GM18870 (cell line): ENCODE results near the gene KCNA3.

Source experiments
- ATAC-seq: cut with Tn5 transposase; IDR thresholded peaks from one replicate; pipeline ENCODE4 v1.9.1; 2021; ENCODE audit warnings: moderate library complexity; ENCODE audit not compliant: unreplicated experiment

The KCNA3 gene

GRCh38 chr1:110639724-110640386 is 34.9 kb downstream of the KCNA3 start:
- no peak for ATAC-seq

GRCh38 chr1:110638556-110638955 is 36.2 kb downstream of the KCNA3 start:
- no peak for ATAC-seq

GRCh38 chr1:110638058-110638457 is 36.7 kb downstream of the KCNA3 start:
- no peak for ATAC-seq

- ATAC-seq = no peak
These were observed 37.3 kb downstream of the KCNA3 start for GRCh38 chr1:110637475-110637874.

DNA sequence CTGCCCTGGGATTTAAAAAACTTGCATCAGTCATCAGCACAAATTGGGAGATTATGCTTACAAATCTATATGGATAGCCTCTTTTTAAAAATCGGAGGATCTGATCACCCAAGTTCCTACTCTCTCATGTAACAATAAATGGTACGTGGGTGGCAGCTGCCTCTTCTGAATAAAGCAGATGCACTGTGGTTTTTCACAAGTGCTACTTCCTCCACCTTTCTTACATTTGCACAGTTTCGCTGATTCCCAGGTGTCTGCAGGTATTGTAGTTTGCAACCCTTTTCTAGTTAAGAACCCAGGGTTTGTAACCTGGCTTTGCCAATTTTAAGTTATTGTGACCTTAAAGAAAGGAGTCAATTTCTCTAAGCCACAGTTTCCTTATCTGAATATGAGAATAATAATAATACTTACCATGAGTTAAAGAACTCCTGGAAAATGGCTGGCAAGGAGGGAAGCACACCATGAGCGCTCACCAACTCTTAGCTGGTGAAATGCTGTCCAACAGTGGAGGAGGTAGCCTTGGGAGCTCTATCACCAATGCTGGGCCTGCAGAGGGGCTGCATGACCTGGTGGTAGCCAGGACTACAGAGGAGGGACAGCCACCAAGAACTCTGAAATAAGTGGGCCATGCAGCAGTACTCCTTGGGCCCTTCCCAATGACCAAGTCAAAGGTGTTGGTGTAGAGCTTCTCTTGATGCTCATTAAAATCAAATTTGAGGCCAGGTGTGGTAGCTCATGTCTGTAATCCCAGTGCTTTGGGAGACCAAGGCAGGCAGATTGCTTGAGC is 38.4 kb downstream of the KCNA3 start:
- ATAC-seq = no peak

- no peak for ATAC-seq
These were observed 39.3 kb downstream of the KCNA3 start for GRCh38 chr1:110635434-110635833.

GRCh38 chr1:110634455-110635311 is 40.1 kb downstream of the KCNA3 start:
- ATAC-seq = peak; percentile 72

- ATAC-seq = no peak
These were observed 40.7 kb downstream of the KCNA3 start for GRCh38 chr1:110634086-110634454.

- no peak for ATAC-seq
These were observed 41.1 kb downstream of the KCNA3 start for GRCh38 chr1:110633646-110634030.

DNA sequence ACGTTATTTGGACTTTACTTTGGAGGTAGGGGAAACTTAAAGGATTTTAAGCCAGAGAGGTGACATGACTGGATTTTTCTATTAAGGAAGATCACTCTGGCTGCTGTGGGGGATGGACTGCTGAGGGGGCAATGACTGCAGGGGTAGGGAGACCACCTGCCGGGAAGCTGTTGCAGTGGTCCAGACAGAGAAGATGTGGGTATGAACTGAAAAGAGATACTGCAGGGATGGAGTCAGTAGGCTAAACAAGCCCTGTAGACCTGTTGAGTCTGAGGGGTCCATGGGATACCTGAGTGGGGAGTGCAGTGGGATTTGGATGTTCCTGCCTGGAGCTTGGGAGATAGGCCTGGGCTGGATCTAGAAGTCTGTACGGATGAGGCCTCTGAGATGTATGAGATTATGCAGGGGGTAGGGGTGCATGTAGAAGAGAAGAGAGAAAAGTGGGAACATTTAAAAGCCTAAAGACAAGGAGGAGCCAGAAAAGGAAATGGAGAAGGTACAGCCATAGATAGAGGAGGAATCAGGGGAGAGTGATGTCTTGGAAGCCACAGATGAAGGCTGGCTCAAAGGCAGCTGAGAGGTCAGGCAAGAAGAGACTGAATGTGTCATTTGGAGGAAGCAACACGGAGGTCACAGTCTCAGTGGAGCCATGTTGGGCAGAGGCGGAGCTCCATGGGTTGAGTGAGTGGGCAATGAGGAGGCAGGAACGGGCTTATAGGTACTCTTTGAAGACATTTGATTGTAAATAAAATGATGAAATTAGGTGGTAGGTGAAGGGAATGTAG is 42.7 kb downstream of the KCNA3 start:
- ATAC-seq = no peak

GRCh38 chr1:110630839-110631663 is 43.7 kb downstream of the KCNA3 start:
- ATAC-seq = peak; percentile 41

- no peak for ATAC-seq
These were observed 46.2 kb downstream of the KCNA3 start for GRCh38 chr1:110628323-110629105.

- ATAC-seq = no peak
These were observed 47.0 kb downstream of the KCNA3 start for GRCh38 chr1:110627764-110628163.

DNA sequence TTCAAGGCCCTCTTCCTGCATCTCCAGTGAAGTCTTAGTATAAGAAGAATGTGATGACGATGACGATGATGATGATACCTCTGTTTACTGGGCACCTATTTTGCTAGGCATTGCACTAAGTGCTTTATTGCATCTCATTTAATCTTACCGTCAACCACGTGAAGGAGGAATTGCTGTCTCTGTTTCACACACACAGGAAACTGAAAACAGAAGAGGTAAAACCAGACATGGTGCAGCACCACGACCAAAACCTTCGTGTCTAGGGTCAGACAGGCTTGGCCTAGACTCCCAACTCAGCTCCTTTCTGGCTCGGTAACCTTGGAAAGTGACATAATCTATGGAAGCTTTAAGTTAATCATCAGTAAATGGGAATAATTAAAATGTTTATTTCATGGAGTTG is 47.9 kb downstream of the KCNA3 start:
- ATAC-seq = no peak
